Activated CD4-positive, alpha-beta T cell treated with anti-CD3 and anti-CD28 coated beads for 4 hours (primary cell): Measurements from ENCODE around the gene GDAP1L1.

Experiments
- DNase-seq, 2 donors: peaks; one replicate each; pipeline ENCODE4 v3.0.0-alpha.2; 2020

GDAP1L1 gene

DNA sequence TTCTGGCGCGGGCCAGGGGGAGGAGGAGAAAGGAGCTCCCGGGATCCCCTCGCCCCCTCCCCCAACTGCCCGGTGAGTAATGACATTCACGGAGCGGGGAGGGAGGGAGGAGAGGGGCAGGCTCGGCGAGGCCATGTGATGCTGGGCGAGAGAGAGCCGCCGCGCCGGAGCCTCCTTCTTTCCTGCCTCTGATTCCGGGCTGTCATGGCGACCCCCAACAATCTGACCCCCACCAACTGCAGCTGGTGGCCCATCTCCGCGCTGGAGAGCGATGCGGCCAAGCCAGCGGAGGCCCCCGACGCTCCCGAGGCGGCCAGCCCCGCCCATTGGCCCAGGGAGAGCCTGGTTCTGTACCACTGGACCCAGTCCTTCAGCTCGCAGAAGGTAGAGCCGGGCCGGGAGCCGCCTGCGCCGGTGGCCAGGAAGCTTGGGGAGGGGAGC, at the start of gene GDAP1L1:
TSS of gene GDAP1L1 (plus strand) at position 178 of the 441 bp plus-strand sequence. CDS start at position 205, 27 bp downstream.
- DNase-seq, result no peak

- no peak for DNase-seq
Measured at GRCh38 chr20:44198872-44199271, 48.2 kb upstream of the GDAP1L1 start.

GRCh38 chr20:44199877-44200276, 47.2 kb upstream of the GDAP1L1 start:
- DNase-seq, result no peak

DNA sequence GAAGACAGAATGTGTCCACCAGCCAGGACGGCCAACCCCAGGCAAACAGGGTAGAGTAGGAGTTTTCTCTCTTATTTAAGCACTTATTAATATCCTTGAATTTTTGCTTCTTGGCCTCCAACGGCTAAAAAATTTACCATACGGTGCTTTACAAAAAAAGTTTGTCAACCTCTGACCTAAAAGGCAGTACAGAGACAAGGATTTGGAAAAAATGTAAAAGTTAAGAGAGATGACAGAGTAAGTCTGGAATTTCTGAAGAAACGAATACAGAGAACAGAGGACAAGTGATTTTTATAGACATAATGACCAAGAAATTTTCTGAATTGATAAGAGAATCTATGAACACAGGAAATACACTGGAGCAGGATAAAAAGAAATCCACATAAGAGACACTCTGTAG, 46.7 kb upstream of the GDAP1L1 start:
- no peak for DNase-seq

DNA sequence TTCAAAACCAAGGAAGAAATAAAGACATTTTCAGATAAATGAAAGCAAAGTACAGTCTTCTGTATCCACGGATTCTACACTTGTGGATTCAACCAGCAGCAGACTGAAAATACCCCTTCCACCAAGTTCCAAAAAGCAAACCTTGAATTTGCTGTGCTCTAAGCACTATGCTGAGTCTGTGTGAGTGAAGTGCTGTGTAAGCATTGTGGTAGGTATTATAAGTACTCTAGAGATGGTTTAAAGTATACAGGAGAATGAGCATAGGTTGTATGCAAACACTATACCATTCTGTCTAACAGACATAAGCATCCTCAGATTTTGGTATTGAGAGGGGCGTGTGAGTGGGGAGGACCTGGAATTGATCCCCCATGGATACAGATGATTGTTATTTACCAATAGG, 46.1 kb upstream of the GDAP1L1 start:
- no peak for DNase-seq

DNA sequence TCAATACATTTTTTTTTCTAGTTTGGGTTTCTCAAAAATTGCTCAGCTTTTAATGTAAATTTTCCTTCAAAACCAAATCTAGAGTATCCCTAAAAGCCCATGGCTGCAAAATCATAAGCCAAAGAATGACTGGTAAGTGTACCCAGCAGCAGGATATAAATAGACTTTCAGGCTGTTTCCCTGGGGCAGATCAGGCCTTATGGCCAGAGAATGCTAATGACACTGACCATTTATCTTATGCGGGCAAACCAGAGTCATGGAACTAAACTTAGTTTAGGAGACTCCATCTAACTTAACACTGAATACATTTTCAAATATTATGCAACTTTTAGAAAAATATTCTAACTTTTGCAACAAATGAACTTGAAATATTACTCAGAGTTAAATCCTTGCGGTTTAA, 43.9 kb upstream of the GDAP1L1 start:
- DNase-seq, result no peak

GRCh38 chr20:44204156-44204831, 42.8 kb upstream of the GDAP1L1 start:
- DNase-seq, result no peak

GRCh38 chr20:44204832-44205215, 42.3 kb upstream of the GDAP1L1 start:
- DNase-seq, result no peak

DNA sequence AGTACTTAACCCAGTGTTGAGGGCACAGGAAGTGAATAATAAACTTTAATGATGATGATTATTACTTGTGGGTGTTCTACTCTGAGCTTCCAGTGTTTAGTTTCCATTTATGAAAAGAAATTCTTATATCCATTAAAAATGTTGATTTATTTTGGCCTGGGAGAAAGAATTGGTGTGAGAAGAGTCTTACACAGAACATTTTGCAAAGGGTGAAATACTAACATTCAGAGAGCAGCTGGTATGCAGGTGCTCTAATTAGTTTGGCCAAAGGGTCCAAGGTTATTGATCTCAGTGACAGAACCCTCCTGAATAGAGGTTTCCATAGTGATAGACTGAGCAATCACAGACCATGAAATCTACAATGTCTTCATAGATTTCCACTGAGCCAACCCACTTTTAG, 41.0 kb upstream of the GDAP1L1 start:
- no peak for DNase-seq

GRCh38 chr20:44207126-44207723, 39.9 kb upstream of the GDAP1L1 start:
- DNase-seq, result no peak

GRCh38 chr20:44208165-44208564, 38.9 kb upstream of the GDAP1L1 start:
- no peak for DNase-seq

GRCh38 chr20:44208770-44209169, 38.3 kb upstream of the GDAP1L1 start:
- no peak for DNase-seq

- DNase-seq, result no peak
Measured at GRCh38 chr20:44209686-44210405, 37.3 kb upstream of the GDAP1L1 start.

DNA sequence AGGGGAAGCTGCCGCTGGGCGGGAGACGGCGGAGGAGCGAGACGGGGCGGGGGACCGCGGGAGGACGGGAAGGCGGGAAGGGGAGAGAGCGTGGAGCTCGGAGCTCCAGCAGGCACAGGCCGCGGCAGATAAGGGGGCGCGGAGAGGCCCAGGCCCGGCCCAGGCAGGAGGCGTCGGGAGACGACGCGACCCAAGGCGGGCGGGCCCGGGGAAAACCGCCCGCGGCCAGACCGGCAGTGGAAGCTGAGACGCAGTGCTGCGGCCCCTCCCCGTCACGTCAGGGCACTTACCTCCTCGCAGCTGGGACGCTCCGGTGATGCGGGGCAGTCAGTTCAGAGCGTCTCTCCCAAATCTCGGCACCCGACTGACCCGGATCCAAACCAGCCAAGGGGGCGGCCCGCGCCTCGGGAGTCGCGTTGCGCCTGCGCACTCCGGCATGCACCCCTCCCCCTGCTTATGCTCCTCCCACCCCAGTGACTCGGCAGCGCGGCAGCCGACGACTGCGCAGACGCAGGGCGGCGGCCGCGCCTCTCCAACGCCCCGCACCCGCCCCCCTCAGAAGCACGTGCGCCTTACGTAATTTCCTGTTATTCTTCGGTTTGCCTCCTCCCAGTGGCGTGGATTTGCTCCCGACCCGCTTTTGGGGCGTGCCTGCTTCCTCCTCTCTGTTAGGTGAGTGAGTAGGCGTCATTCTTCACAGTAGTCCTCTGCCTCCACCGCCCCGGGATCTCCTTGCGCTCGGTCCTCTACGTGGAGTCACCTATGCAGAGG, 36.5 kb upstream of the GDAP1L1 start, which contains the start of gene OSER1:
TSS of gene OSER1 (minus strand) at position 366 of the 771 bp plus-strand sequence. CDS start 3,814 bp downstream, outside the sequence.
- DNase-seq, result peak; percentile 97

- DNase-seq, result no peak
Measured at GRCh38 chr20:44211177-44212039, 35.7 kb upstream of the GDAP1L1 start.

DNA sequence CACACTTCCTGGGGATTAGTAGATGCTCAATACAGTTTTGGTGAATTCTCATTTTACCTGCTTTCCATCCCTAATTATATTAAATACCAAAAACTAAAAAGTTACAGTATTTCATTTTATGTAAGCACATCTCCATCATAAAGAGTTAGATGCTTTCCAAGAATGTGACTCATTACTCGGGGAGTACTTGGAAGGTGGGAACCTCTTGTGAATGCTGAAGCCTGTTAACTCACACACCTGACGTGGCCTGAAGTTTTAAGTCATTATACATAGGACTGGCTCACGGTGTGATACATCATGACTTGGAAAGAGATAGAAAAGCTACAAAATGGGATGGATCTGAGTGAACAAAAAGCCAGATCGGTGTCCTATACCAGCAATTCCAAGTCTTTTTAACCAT, 34.3 kb upstream of the GDAP1L1 start:
- DNase-seq, result no peak

- DNase-seq, result peak; percentile 71 to 74
Measured at GRCh38 chr20:44215125-44215524, 32.0 kb upstream of the GDAP1L1 start.

GRCh38 chr20:44217342-44218092, 29.6 kb upstream of the GDAP1L1 start:
- DNase-seq, result peak; percentile 66 to 68

- peak; percentile 21 to 32 for DNase-seq
Measured at GRCh38 chr20:44218446-44218845, 28.7 kb upstream of the GDAP1L1 start.

- DNase-seq, result no peak
Measured at GRCh38 chr20:44219170-44219730, 27.9 kb upstream of the GDAP1L1 start.

- DNase-seq, result no peak
Measured at GRCh38 chr20:44219791-44220190, 27.3 kb upstream of the GDAP1L1 start.
